K562 (cell line): ENCODE results near the gene GRIA1. TPM values are rescaled to one million over a fixed set of nuclear protein-coding genes. Genes with fewer than 3 reads are reported as not detected.

Experiments used
- ATAC-seq: fragments of 200-7000 bp; cut with Tn5 transposase; 3 replicates; pipeline ENCODE4 v1.9.1; 2020; ENCODE audit warnings: moderate library complexity
- BruUV-seq: library from RNA; stranded (reverse); fragments of 400-500 nt; replicated peaks from 2 replicates; lab custom pipeline; 2021; lab: Mats Ljungman, UMichigan
- CTCF ChIA-PET: fragments of 300-600 bp; formaldehyde crosslinking; extraction: SDS; loops from one replicate; lab custom pipeline; 2021; ENCODE audit warnings: low intra/inter-chr PET ratio; lab: Yijun Ruan, JAX
- POLR2A ChIA-PET: fragments of 300-600, 350-650 bp; sonication (Branson Sonifier 250); formaldehyde crosslinking; extraction: SDS; loops from one replicate; lab custom pipeline; 2021; ENCODE audit warnings: antibody characterized with exemption, inconsistent platforms; lab: Yijun Ruan, JAX
- DNase-seq, 4 experiments: peaks; one replicate each; pipeline versions ENCODE4 v3.0.0 to v3.0.0-alpha.2; 2011 to 2018; ENCODE audit warnings: low spot score in 3 of 4, mixed read lengths in 3 of 4; ENCODE audit errors: extremely low read depth in 1 of 4
- FAIRE-seq: peaks from 2 replicates; lab custom pipeline; 2011; peaks lifted over from hg19 to GRCh38; lab: Jason Lieb, UNC
- H2AFZ ChIP-seq: 2 replicates; pipeline ENCODE4 v1.6.0; 2011; ENCODE audit warnings: low read depth, low read length, control low read depth, inconsistent platforms
- H3K27ac ChIP-seq: fragments of 200-600 bp; 3 replicates; pipeline ENCODE4 v1.8.0; 2011; ENCODE audit warnings: low read depth, mild to moderate bottlenecking, control low read depth, inconsistent platforms, low read length, moderate library complexity, mixed read lengths; ENCODE audit errors: extremely low read depth
- H3K27me3 ChIP-seq, 2 experiments: fragments of 300-600 bp in 1 of 2; 2 replicates in 1 of 2; 3 replicates in 1 of 2; pipeline versions ENCODE4 v1.6.0 to v1.8.0; 2011; ENCODE audit warnings: inconsistent platforms in 2 of 2, low read length in 2 of 2, mild to moderate bottlenecking in 1 of 2, mixed read lengths in 1 of 2, moderate library complexity in 1 of 2; ENCODE audit not compliant: control insufficient read depth in 2 of 2, insufficient read depth in 2 of 2
- H3K36me3 ChIP-seq: fragments of 300-600 bp; 3 replicates; pipeline ENCODE4 v1.8.0; 2011; ENCODE audit warnings: mild to moderate bottlenecking, low read length, inconsistent platforms; ENCODE audit not compliant: control insufficient read depth, insufficient read depth
- H3K4me1 ChIP-seq, 2 experiments: fragments of 200-600 bp in 1 of 2; replicated peaks in 1 of 2; 2 replicates in 1 of 2; 3 replicates in 1 of 2; pipeline versions ENCODE4 v1.5.1 to v1.8.0; 2011; ENCODE audit warnings: inconsistent platforms in 2 of 2, low read length in 2 of 2, mild to moderate bottlenecking in 1 of 2, mixed read lengths in 1 of 2, moderate library complexity in 1 of 2; ENCODE audit not compliant: control insufficient read depth in 2 of 2, insufficient read depth in 2 of 2
- H3K4me2 ChIP-seq: 2 replicates; pipeline ENCODE4 v1.6.1; 2011; ENCODE audit warnings: low read length, control low read depth, inconsistent platforms, mixed read lengths; ENCODE audit not compliant: insufficient read depth
- H3K4me3 ChIP-seq: fragments of 200-600 bp; sonication (generic), shearing (Covaris generic); 2 replicates; pipeline ENCODE4 v1.5.1; 2016; ENCODE audit warnings: control low read depth, inconsistent platforms
- H3K79me2 ChIP-seq: fragments of 200-600 bp; 3 replicates; pipeline ENCODE4 v1.8.0; 2011; ENCODE audit warnings: low read length, inconsistent platforms; ENCODE audit not compliant: control insufficient read depth, insufficient read depth
- H3K9ac ChIP-seq, 2 experiments: 2 replicates each; pipeline versions ENCODE4 v1.6.0 to v1.6.1; 2011; ENCODE audit warnings: low read depth in 2 of 2, low read length in 2 of 2, control low read depth in 1 of 2, inconsistent platforms in 1 of 2, mild to moderate bottlenecking in 1 of 2, mixed read lengths in 1 of 2; ENCODE audit not compliant: insufficient read depth in 1 of 2
- H3K9me1 ChIP-seq: one replicate; pipeline ENCODE4 v1.6.0; 2011; ENCODE audit warnings: inconsistent platforms, mild to moderate bottlenecking, low read length, moderate library complexity; ENCODE audit not compliant: control insufficient read depth, insufficient read depth
- H3K9me3 ChIP-seq: replicated peaks from 2 replicates; pipeline ENCODE4 v1.5.1; 2011; ENCODE audit warnings: low read depth, low read length, inconsistent platforms; ENCODE audit not compliant: control insufficient read depth, insufficient read depth
- H4K20me1 ChIP-seq: replicated peaks from 2 replicates; pipeline ENCODE4 v1.6.1; 2011; ENCODE audit warnings: low read length, inconsistent platforms, mixed read lengths; ENCODE audit not compliant: control insufficient read depth, insufficient read depth
- CBFA2T3 ChIP-seq: fragments of 450-650 bp; IDR thresholded peaks from 2 replicates; pipeline ENCODE4 v1.6.1; 2017
- FOSL1 ChIP-seq: fragments of 200-800 bp; sonication (Bioruptor generic); conservative IDR thresholded peaks from 2 replicates; pipeline ENCODE4 v1.6.1; 2016; ENCODE audit warnings: missing genetic modification characterization, missing compliant biosample characterization
- KDM1A ChIP-seq, 2 experiments: fragments of 450-650 bp; IDR thresholded peaks; 2 replicates each; pipeline ENCODE4 v1.6.1; 2016; ENCODE audit warnings: mild to moderate bottlenecking in 2 of 2
- PKNOX1 ChIP-seq: fragments of 450-650 bp; IDR thresholded peaks from 2 replicates; pipeline ENCODE4 v1.6.1; 2016
- TARDBP ChIP-seq: fragments of 450-650 bp; IDR thresholded peaks from 2 replicates; pipeline ENCODE4 v1.6.1; 2016
- ZNF133 ChIP-seq: fragments of 250-450 bp; sonication (Bioruptor Pico); IDR thresholded peaks from 2 replicates; pipeline ENCODE4 v1.4.0; 2020; ENCODE audit warnings: mild to moderate bottlenecking
- ZNF766 ChIP-seq: fragments of 200-800 bp; sonication (Bioruptor generic); conservative IDR thresholded peaks from 2 replicates; pipeline ENCODE4 v1.6.1; 2016; ENCODE audit warnings: missing genetic modification characterization, missing compliant biosample characterization
- WGBS: fragments of 100-300 bp; shearing (Covaris generic); methylation state at CpG from one replicate; pipeline ENCODE4 v1.1.6; 2016; ENCODE audit warnings: low coverage, mixed read lengths; ENCODE audit not compliant: insufficient coverage; ENCODE audit errors: missing lambda C conversion rate; 5-methylcytosine and 5-hydroxymethylcytosine counted together
- in situ Hi-C: fragments of 300-500 bp; cut with MboI; formaldehyde crosslinking; loops from 4 replicates; pipeline ENCODE4 v1.15.0; 2018; ENCODE audit warnings: inconsistent platforms, mixed read lengths
- intact Hi-C: fragments of 100-400 bp; cut with micrococcal nuclease; formaldehyde crosslinking; loops from 2 replicates; pipeline ENCODE4 v1.14.2; 2022
- polyA plus RNA-seq, 8 experiments: library from polyadenylated mRNA; depleted of rRNA in 4 of 8; stranded (reverse) in 5 of 8; unstranded in 3 of 8; fragments of >200 nt; fragmentation: Nextera tagmentation in 2 of 8; fragmentation: Illumina TruSeq in 1 of 8; extraction: Ambion mirVana in 2 of 8; extraction: Trizol in 1 of 8; gene quantifications; 2 replicates each; pipeline versions ENCODE4 v1.2.1 to v1.2.3, GENCODE V29; 2011 to 2014; ENCODE audit warnings: inconsistent platforms in 1 of 8, missing spikeins in 1 of 8
- total RNA-seq, 7 experiments: library from RNA; depleted of rRNA in 6 of 7; stranded (reverse); fragments of >200 nt in 6 of 7; fragmentation: Illumina TruSeq in 2 of 7; extraction: Trizol in 2 of 7; gene quantifications; 2 replicates each; pipeline versions ENCODE4 v1.2.1 to v1.2.3, GENCODE V29; 2011 to 2021; ENCODE audit warnings: low replicate concordance in 1 of 7

Gene GRIA1
- total and polyA plus RNA-seq, 9 of the 15 experiments (the other 6 are each of a cell fraction or from before 2014, with no cell fraction given), result not detected

DNA sequence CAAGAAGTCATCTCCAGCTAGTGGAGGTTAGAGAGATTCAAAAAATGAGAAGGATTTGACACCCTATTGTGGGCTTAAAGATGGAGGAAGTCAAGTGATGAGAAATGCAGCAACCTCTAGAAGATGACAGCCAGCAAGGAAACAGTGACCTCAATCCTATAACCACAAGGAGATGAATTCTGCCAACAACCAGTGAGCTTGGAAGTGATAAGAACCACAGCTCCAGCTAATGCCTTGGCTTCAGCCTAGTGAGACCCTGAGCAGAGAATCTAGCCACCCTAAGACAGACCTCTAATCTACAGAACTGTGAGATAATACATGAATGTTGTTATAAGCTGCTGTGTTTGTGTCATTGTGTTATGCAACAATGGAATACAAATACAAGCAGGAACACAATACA is 262.4 kb downstream of the GRIA1 start:
- no peak for ATAC-seq
- no peak overlapping the region for H3K4me3 ChIP-seq
- BruUV-seq, result no TSS peak
- no peak overlapping the region for H2AFZ ChIP-seq
- H3K27ac ChIP-seq, result no peak overlapping the region
- H3K4me2 ChIP-seq, result no peak overlapping the region
- H3K36me3 ChIP-seq, result no peaks in the 10 kb centered on the region
- no peaks in the 10 kb centered on the region for H4K20me1 ChIP-seq
- POLR2A ChIA-PET, result no interaction called here
- no peaks in the 10 kb centered on the region for H3K79me2 ChIP-seq
- H3K9me3 ChIP-seq, result no peaks in the 10 kb centered on the region
- no peaks in the 10 kb centered on the region for H3K9me1 ChIP-seq
- H3K4me1 ChIP-seq, result no peaks in the 10 kb centered on the region
- intact Hi-C loops, result no loop called here
- DNase-seq, result no peak
- 0 out of 2 replicates have a peak, but pooled peaks have one; percentile 42 for TF ChIP-seq ZNF766 (CRISPR knock-in tag)
- peak; percentile 11; the same call in 1 of the 2 replicates for TF ChIP-seq CBFA2T3
- TF ChIP-seq TARDBP, result no peak
- TF ChIP-seq ZNF133, result no peak
- peak in 1 of 2 experiments; percentile 31; a peak in 1 of 4 replicates for TF ChIP-seq KDM1A (IDR thresholded peaks at IDR 0.05)
- in situ Hi-C loops, result no loop called here
- H3K9ac ChIP-seq, result no peak overlapping the region
- CTCF ChIA-PET, result no interaction called here
- no peaks in the 10 kb centered on the region for H3K27me3 ChIP-seq
- FAIRE-seq, result no peak

DNA sequence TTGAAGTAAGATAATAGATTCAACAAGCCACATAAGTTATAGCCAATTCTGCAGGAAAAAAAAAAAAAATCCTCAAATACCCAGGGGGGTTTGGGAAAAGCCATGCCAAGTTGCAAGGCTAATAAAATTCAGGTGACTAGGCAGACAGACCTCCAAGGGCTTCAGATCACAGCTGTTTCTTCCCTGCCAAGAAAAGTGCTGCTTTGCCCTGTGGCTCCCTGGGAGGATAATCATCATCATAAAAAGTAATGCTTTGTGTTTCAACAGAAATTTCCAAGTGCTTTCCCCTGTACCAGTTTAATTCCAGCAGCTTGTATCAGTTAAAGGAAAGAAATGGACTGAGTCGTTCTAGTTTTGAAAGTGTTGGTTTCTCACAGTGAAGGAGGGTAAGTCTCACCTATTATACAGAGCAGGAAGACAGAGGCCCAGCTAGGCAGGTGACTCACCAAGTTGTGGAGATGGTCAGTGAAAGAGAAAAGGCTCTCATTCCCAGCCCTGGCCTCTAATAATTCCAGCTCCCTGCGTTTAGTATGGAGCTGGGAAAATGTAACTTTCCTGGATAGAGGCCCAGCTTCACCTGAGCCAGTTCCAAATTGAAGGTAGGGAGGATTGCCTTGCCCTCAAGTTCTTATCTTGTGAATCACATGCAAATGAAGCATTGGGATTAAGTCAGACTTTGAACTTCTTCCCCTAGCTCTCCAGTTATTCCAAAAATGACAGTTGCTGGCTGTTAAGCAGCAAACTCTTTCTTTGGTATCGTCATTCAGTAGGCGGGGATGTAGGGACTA is 263.4 kb downstream of the GRIA1 start:
- Histone ChIP-seq H3K9me1 (no peaks in the 10 kb centered on the region), H3K79me2 (no peaks in the 10 kb centered on the region), H3K27ac (no peak overlapping the region), H2AFZ (no peak overlapping the region), H3K36me3 (no peaks in the 10 kb centered on the region), H3K4me1 (no peaks in the 10 kb centered on the region), H4K20me1 (no peaks in the 10 kb centered on the region), H3K4me2 (no peak overlapping the region), H3K27me3 (no peaks in the 10 kb centered on the region), H3K9ac (no peak overlapping the region), H3K9me3 (no peaks in the 10 kb centered on the region), H3K4me3 (no peak overlapping the region)
- ATAC-seq (no peak), FAIRE-seq (no peak), DNase-seq (no peak)
- in situ Hi-C loops, result no loop called here
- whole genome bisulfite sequencing, result 0% methylated on average over 4 of the region's 4 CpGs
- POLR2A ChIA-PET, result interaction anchor here (0.9 kb wide), 1 partner anchor 16 kb away, joined by 3 read pairs; no protein-coding TSS in a partner anchor
- intact Hi-C loops, result no loop called here
- no TSS peak for BruUV-seq
- TF ChIP-seq PKNOX1 (no peak), FOSL1 (tag) (0 out of 2 replicates have a peak, but pooled peaks have one; percentile 10)
- CTCF ChIA-PET, result no interaction called here
